ENCODE measurements around the gene ETFA.

ETFA gene

GRCh38 chr15:76192715-76193114 lies 118.6 kb downstream of the ETFA start:
- no peak for TF ChIP-seq CTCF (IDR thresholded peaks at IDR 0.05; ENCODE audit: borderline replicate concordance, control extremely low read depth, extremely low read depth, insufficient read depth, missing control alignments)
- DNase-seq (ENCODE audit: low spot score): no peak
- in situ Hi-C loops (cut with MboI; ENCODE audit: low sequenced_read_pairs, unreplicated experiment): loop anchor here (25.0 kb wide), 1 partner anchor 670 kb away; no protein-coding TSS in a partner anchor

- in situ Hi-C loops (cut with MboI; ENCODE audit: low sequenced_read_pairs, unreplicated experiment): loop anchor here (25.0 kb wide), 1 partner anchor 671 kb away; no protein-coding TSS in a partner anchor
These were observed 119.6 kb downstream of the ETFA start for GRCh38 chr15:76191539-76192244.

GRCh38 chr15:76190751-76191538 lies 120.3 kb downstream of the ETFA start:
- peak; percentile 93 for DNase-seq (ENCODE audit: low spot score)
- in situ Hi-C loops (cut with MboI; ENCODE audit: low sequenced_read_pairs, unreplicated experiment): loop anchor here (25.0 kb wide), 1 partner anchor 671 kb away; no protein-coding TSS in a partner anchor
- TF ChIP-seq CTCF (IDR thresholded peaks at IDR 0.05; ENCODE audit: borderline replicate concordance, control extremely low read depth, extremely low read depth, insufficient read depth, missing control alignments): peak; percentile 86

More at GRCh38 chr15:76191539-76192244, 119.6 kb downstream of the ETFA start:
- TF ChIP-seq CTCF (IDR thresholded peaks at IDR 0.05; ENCODE audit: borderline replicate concordance, control extremely low read depth, extremely low read depth, insufficient read depth, missing control alignments): no peak
- no peak for DNase-seq (ENCODE audit: low spot score)

- no peak for TF ChIP-seq CTCF (IDR thresholded peaks at IDR 0.05; ENCODE audit: borderline replicate concordance, control extremely low read depth, extremely low read depth, insufficient read depth, missing control alignments)
- in situ Hi-C loops (cut with MboI; ENCODE audit: low sequenced_read_pairs, unreplicated experiment): loop anchor here (25.0 kb wide), 1 partner anchor 672 kb away; no protein-coding TSS in a partner anchor
- no peak for DNase-seq (ENCODE audit: low spot score)
These were observed 121.2 kb downstream of the ETFA start for GRCh38 chr15:76190070-76190564.

- TF ChIP-seq CTCF (IDR thresholded peaks at IDR 0.05; ENCODE audit: borderline replicate concordance, control extremely low read depth, extremely low read depth, insufficient read depth, missing control alignments): no peak
- no peak for DNase-seq (ENCODE audit: low spot score)
- in situ Hi-C loops (cut with MboI; ENCODE audit: low sequenced_read_pairs, unreplicated experiment): loop anchor here (25.0 kb wide), 1 partner anchor 673 kb away; no protein-coding TSS in a partner anchor
These were observed 122.2 kb downstream of the ETFA start for GRCh38 chr15:76189106-76189505.

GRCh38 chr15:76187163-76187562 lies 124.1 kb downstream of the ETFA start:
- no peak for DNase-seq (ENCODE audit: low spot score)
- TF ChIP-seq CTCF (IDR thresholded peaks at IDR 0.05; ENCODE audit: borderline replicate concordance, control extremely low read depth, extremely low read depth, insufficient read depth, missing control alignments): no peak
- in situ Hi-C loops (cut with MboI; ENCODE audit: low sequenced_read_pairs, unreplicated experiment): loop anchor here (25.0 kb wide), 1 partner anchor 675 kb away; no protein-coding TSS in a partner anchor

Data from GM13976 (cell line).